ENCODE data around the gene ST8SIA1. TPM values are rescaled to one million over a fixed set of nuclear protein-coding genes. Genes with fewer than 3 reads are reported as not detected.

The ST8SIA1 gene
- polyA plus RNA-seq, 1 of the 3 experiments (the other 2 are of a cell fraction): 0.12 TPM

DNA sequence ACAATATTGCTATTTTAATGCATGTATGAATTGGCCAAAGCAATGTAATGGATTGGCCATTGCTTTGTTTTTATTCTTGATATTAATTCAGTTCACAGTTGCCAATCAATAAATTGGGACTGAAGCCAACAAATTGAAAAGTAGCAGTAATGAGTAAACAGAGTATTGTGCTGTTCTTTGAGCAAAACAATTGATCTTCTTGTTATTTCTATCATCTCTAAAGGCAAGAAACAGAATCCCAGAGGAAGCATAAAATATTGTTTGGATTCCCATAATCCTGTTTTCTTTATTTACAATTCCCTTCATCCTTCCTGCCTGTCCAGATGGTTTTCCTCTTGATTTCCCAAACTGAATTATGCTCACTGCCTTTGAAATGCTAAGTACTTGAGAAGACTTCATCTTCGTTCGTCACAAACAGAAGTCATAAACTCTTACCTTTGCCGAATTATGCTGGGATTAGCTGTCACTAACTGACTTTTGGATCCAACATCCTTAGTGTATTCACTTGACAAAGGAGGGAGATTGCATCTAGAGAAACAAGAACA is 85.9 kb downstream of the ST8SIA1 start:
- Histone ChIP-seq H3K9me2 (no peaks in the 10 kb centered on the region), H3K4me3 (ENCODE audit: low read depth in 2 of 2, low read length in 1 of 2) (no peak overlapping the region), H3K9me3 (no peaks in the 10 kb centered on the region), H3K9ac (no peak overlapping the region), H3K27me3 (ENCODE audit: insufficient read depth) (peaks cover 21% of the 10 kb centered on the region), H3K79me2 (ENCODE audit: insufficient read depth) (no peaks in the 10 kb centered on the region), H3K27ac (ENCODE audit: low read depth in 2 of 2, low read length in 1 of 2) (no peak overlapping the region), H3K36me3 (replicated peaks in 1 of 2; ENCODE audit: control insufficient read depth in 1 of 2, insufficient read depth in 2 of 2, low read length in 1 of 2) (no peaks in the 10 kb centered on the region), H4K20me1 (ENCODE audit: insufficient read depth) (no peaks in the 10 kb centered on the region), H3K4me2 (no peak overlapping the region), H3F3A (replicated peaks; ENCODE audit: insufficient read depth) (no peaks in the 10 kb centered on the region), H3K4me1 (ENCODE audit: control insufficient read depth in 1 of 2, insufficient read depth in 2 of 2, low read depth in 1 of 2, low read length in 1 of 2) (no peaks in the 10 kb centered on the region), H2AFZ (ENCODE audit: low read depth) (no peak overlapping the region)
- 12% methylated on average over 3 of the region's 3 CpGs for WGBS (ENCODE audit: low lambda C conversion rate)
- ChIA-PET POLR2A (no interaction called here), CTCF (no interaction called here)
- TF ChIP-seq NFIC (IDR thresholded peaks at IDR 0.05; ENCODE audit: borderline replicate concordance) (no peak), TEAD4 (IDR thresholded peaks at IDR 0.05; ENCODE audit: borderline replicate concordance, insufficient read depth) (no peak), POLR2AphosphoS5 (IDR thresholded peaks at IDR 0.05; ENCODE audit: low read depth, low read length) (no peak), JUND (IDR thresholded peaks at IDR 0.05) (no peak), TAF1 (IDR thresholded peaks at IDR 0.05; ENCODE audit: borderline replicate concordance, low read depth, low read length) (no peak), SIN3A (IDR thresholded peaks at IDR 0.05; ENCODE audit: borderline replicate concordance, low read depth, low read length) (no peak), FOXM1 (IDR thresholded peaks at IDR 0.05; ENCODE audit: low read depth) (no peak), ELF1 (IDR thresholded peaks at IDR 0.05) (no peak), SMC3 (IDR thresholded peaks at IDR 0.05; ENCODE audit: low read depth, low read length) (no peak), RXRA (IDR thresholded peaks at IDR 0.05; ENCODE audit: borderline replicate concordance, low read depth) (no peak)
- TF ChIP-seq, protein P1, sequence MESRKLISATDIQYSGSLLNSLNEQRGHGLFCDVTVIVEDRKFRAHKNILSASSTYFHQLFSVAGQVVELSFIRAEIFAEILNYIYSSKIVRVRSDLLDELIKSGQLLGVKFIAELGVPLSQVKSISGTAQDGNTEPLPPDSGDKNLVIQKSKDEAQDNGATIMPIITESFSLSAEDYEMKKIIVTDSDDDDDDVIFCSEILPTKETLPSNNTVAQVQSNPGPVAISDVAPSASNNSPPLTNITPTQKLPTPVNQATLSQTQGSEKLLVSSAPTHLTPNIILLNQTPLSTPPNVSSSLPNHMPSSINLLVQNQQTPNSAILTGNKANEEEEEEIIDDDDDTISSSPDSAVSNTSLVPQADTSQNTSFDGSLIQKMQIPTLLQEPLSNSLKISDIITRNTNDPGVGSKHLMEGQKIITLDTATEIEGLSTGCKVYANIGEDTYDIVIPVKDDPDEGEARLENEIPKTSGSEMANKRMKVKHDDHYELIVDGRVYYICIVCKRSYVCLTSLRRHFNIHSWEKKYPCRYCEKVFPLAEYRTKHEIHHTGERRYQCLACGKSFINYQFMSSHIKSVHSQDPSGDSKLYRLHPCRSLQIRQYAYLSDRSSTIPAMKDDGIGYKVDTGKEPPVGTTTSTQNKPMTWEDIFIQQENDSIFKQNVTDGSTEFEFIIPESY (IDR thresholded peaks at IDR 0.05; ENCODE audit: borderline replicate concordance, low read depth): no peak
- TF ChIP-seq, protein P2, sequence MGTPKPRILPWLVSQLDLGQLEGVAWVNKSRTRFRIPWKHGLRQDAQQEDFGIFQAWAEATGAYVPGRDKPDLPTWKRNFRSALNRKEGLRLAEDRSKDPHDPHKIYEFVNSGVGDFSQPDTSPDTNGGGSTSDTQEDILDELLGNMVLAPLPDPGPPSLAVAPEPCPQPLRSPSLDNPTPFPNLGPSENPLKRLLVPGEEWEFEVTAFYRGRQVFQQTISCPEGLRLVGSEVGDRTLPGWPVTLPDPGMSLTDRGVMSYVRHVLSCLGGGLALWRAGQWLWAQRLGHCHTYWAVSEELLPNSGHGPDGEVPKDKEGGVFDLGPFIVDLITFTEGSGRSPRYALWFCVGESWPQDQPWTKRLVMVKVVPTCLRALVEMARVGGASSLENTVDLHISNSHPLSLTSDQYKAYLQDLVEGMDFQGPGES (IDR thresholded peaks at IDR 0.05; ENCODE audit: low read depth, low read length): no peak
- TF ChIP-seq, protein P3, sequence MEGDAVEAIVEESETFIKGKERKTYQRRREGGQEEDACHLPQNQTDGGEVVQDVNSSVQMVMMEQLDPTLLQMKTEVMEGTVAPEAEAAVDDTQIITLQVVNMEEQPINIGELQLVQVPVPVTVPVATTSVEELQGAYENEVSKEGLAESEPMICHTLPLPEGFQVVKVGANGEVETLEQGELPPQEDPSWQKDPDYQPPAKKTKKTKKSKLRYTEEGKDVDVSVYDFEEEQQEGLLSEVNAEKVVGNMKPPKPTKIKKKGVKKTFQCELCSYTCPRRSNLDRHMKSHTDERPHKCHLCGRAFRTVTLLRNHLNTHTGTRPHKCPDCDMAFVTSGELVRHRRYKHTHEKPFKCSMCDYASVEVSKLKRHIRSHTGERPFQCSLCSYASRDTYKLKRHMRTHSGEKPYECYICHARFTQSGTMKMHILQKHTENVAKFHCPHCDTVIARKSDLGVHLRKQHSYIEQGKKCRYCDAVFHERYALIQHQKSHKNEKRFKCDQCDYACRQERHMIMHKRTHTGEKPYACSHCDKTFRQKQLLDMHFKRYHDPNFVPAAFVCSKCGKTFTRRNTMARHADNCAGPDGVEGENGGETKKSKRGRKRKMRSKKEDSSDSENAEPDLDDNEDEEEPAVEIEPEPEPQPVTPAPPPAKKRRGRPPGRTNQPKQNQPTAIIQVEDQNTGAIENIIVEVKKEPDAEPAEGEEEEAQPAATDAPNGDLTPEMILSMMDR (IDR thresholded peaks at IDR 0.05): no peak
- DNase-seq: no peak

DNA sequence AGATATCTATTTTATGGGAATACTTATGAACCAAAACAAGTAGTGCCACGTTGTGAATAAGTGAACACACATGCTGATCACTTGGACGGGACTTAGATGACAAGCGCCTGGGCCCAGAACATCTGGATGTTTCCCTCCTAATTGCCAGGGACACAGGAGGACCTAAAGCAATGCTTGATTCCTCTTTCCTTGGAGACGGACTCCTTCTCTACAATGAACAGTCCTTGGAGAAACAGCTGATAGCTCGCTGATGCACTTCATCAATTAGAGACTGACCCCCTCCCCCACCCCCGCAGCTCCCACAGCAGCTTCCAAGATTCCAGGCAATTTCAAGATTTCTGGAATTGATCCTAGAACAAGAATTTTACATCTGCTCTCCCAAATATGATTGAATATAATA is 86.4 kb downstream of the ST8SIA1 start:
- Histone ChIP-seq H3K4me1 (ENCODE audit: control insufficient read depth in 1 of 2, insufficient read depth in 2 of 2, low read depth in 1 of 2, low read length in 1 of 2) (no peaks in the 10 kb centered on the region), H4K20me1 (ENCODE audit: insufficient read depth) (no peaks in the 10 kb centered on the region), H2AFZ (ENCODE audit: low read depth) (no peak overlapping the region), H3K4me2 (no peak overlapping the region), H3K36me3 (replicated peaks in 1 of 2; ENCODE audit: control insufficient read depth in 1 of 2, insufficient read depth in 2 of 2, low read length in 1 of 2) (no peaks in the 10 kb centered on the region), H3K79me2 (ENCODE audit: insufficient read depth) (no peaks in the 10 kb centered on the region), H3K27me3 (ENCODE audit: insufficient read depth) (peaks cover 16% of the 10 kb centered on the region), H3K27ac (ENCODE audit: low read depth in 2 of 2, low read length in 1 of 2) (no peak overlapping the region), H3K4me3 (ENCODE audit: low read depth in 2 of 2, low read length in 1 of 2) (no peak overlapping the region), H3F3A (replicated peaks; ENCODE audit: insufficient read depth) (no peaks in the 10 kb centered on the region), H3K9ac (no peak overlapping the region), H3K9me3 (no peaks in the 10 kb centered on the region), H3K9me2 (no peaks in the 10 kb centered on the region)
- ChIA-PET CTCF (no interaction called here), POLR2A (no interaction called here)
- WGBS (ENCODE audit: low lambda C conversion rate): 11% methylated on average over 6 of the region's 6 CpGs
- DNase-seq: no peak
- TF ChIP-seq EZH2phosphoT487 (IDR thresholded peaks at IDR 0.05; ENCODE audit: borderline replicate concordance, low read depth) (no peak), CHD2 (IDR thresholded peaks at IDR 0.05; ENCODE audit: low read length, partially characterized antibody) (no peak), GABPA (IDR thresholded peaks at IDR 0.05; ENCODE audit: low read depth) (no peak), GATA2 (CRISPR knock-in tag; IDR thresholded peaks at IDR 0.05) (no peak), RCOR1 (IDR thresholded peaks at IDR 0.05; ENCODE audit: low read length) (no peak), TCF12 (IDR thresholded peaks at IDR 0.05) (no peak), SIN3A (IDR thresholded peaks at IDR 0.05; ENCODE audit: borderline replicate concordance, low read depth, low read length) (no peak), FOXJ3 (CRISPR knock-in tag; IDR thresholded peaks at IDR 0.05) (no peak), NRF1 (IDR thresholded peaks at IDR 0.05; ENCODE audit: low read depth, low read length) (no peak)
- TF ChIP-seq, protein P4, sequence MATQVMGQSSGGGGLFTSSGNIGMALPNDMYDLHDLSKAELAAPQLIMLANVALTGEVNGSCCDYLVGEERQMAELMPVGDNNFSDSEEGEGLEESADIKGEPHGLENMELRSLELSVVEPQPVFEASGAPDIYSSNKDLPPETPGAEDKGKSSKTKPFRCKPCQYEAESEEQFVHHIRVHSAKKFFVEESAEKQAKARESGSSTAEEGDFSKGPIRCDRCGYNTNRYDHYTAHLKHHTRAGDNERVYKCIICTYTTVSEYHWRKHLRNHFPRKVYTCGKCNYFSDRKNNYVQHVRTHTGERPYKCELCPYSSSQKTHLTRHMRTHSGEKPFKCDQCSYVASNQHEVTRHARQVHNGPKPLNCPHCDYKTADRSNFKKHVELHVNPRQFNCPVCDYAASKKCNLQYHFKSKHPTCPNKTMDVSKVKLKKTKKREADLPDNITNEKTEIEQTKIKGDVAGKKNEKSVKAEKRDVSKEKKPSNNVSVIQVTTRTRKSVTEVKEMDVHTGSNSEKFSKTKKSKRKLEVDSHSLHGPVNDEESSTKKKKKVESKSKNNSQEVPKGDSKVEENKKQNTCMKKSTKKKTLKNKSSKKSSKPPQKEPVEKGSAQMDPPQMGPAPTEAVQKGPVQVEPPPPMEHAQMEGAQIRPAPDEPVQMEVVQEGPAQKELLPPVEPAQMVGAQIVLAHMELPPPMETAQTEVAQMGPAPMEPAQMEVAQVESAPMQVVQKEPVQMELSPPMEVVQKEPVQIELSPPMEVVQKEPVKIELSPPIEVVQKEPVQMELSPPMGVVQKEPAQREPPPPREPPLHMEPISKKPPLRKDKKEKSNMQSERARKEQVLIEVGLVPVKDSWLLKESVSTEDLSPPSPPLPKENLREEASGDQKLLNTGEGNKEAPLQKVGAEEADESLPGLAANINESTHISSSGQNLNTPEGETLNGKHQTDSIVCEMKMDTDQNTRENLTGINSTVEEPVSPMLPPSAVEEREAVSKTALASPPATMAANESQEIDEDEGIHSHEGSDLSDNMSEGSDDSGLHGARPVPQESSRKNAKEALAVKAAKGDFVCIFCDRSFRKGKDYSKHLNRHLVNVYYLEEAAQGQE (IDR thresholded peaks at IDR 0.05; ENCODE audit: low read depth, low read length): no peak
